Measurements from ENCODE around the gene CLGN. TPM values are rescaled to one million over a fixed set of nuclear protein-coding genes. Genes with fewer than 3 reads are reported as not detected.

CLGN gene
- total RNA-seq, 1 experiment from 2014 or later: 2.9 TPM

DNA sequence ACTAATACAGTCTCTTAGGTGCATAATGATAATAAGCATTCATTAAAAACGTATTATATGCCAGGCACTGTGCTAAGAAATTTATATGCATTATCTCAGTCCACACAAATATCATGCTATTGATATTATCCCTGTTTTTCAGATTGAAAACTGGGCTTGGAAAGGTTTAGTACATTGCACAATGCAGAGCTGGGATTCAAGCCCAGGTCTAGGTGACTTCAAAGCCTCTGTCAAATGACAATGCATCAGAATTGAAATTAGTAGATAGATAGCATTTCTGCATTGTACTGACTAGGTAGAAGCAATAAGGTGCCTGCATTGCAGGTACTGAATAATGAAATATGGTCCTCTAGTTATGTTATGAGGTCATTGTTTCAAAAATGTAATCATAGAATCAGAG, 72.2 kb downstream of the CLGN start:
- no CpG with 5 or more reads among the region's 1 CpG for WGBS (ENCODE audit: extremely low coverage, insufficient read length, low lambda C conversion rate)
- H3K18ac ChIP-seq (ENCODE audit: insufficient read length, low read depth, low read length): no peak overlapping the region
- no peak overlapping the region for H3K56ac ChIP-seq (ENCODE audit: insufficient read length, low read depth, low read length)
- no peak overlapping the region for H2BK120ac ChIP-seq (ENCODE audit: low read depth, low read length, poor library complexity, severe bottlenecking)
- Mint-ChIP-seq H3K27me3 (ENCODE audit: low read depth) (peaks cover 9% of the 10 kb centered on the region), H3K27ac (no peak overlapping the region), H3K4me1 (peaks cover 4 to 9% of the 10 kb centered on the region in 2 experiments; a peak in 2 of 4 replicates), H3K36me3 (ENCODE audit: insufficient read depth in 1 of 3, low read depth in 3 of 3) (no peaks in the 10 kb centered on the region), H3K9me3 (no peaks in the 10 kb centered on the region), H3K4me3 (no peak overlapping the region)
- H3K9ac ChIP-seq (ENCODE audit: extremely low read depth, insufficient read length, low read length): no peak overlapping the region
- no peaks in the 10 kb centered on the region for H4K20me1 ChIP-seq (ENCODE audit: control insufficient read depth, insufficient read depth, insufficient read length)
- no peak overlapping the region for H3K4me2 ChIP-seq (ENCODE audit: insufficient read depth, insufficient read length, low read length)
- no peak overlapping the region for H3T11ph ChIP-seq (ENCODE audit: low read length)
- H2AFZ ChIP-seq (ENCODE audit: low read length): no peak overlapping the region
- H2AK5ac ChIP-seq (ENCODE audit: insufficient read length, low read length): no peak overlapping the region
- H2BK20ac ChIP-seq (ENCODE audit: low read depth, low read length, poor library complexity, severe bottlenecking): no peak overlapping the region
- H3K4me1 ChIP-seq (ENCODE audit: insufficient read depth, low read length): no peaks in the 10 kb centered on the region
- no peaks in the 10 kb centered on the region; the same call in 1 of the 2 replicates for H3K27me3 ChIP-seq (ENCODE audit: insufficient read depth, low read length)
- H3K9me3 ChIP-seq (ENCODE audit: control insufficient read depth, low read depth, low read length): no peaks in the 10 kb centered on the region
- H3K4ac ChIP-seq (ENCODE audit: low read depth, low read length): no peak overlapping the region
- H4K91ac ChIP-seq (ENCODE audit: insufficient read length, low read depth, low read length): no peak overlapping the region
- no peak overlapping the region for H2BK15ac ChIP-seq (ENCODE audit: low read depth, low read length)
- H3K14ac ChIP-seq (ENCODE audit: insufficient read depth, low read length): no peak overlapping the region
- no peaks in the 10 kb centered on the region for H3K23me2 ChIP-seq (ENCODE audit: insufficient read length, low read depth, low read length, poor library complexity, severe bottlenecking)
- H3K23ac ChIP-seq (ENCODE audit: insufficient read length, low read depth, low read length): no peak overlapping the region
- no peak overlapping the region for H2BK5ac ChIP-seq (ENCODE audit: insufficient read length, low read length)
- H4K8ac ChIP-seq (replicated peaks; ENCODE audit: insufficient read length, low read depth, low read length): no peak overlapping the region
- H3K27ac ChIP-seq (ENCODE audit: insufficient read length, low read depth, low read length): no peak overlapping the region
- no peak for DNase-seq
- H4K5ac ChIP-seq (ENCODE audit: insufficient read length, low read depth, low read length): no peak overlapping the region
- no peak for TF ChIP-seq CTCF (conservative IDR thresholded peaks at IDR 0.05)
- H3K79me1 ChIP-seq (ENCODE audit: insufficient read depth, low read depth, low read length, poor library complexity, severe bottlenecking): no peaks in the 10 kb centered on the region
- no peaks in the 10 kb centered on the region for H3K79me2 ChIP-seq (ENCODE audit: insufficient read depth, low read length)
- H2BK12ac ChIP-seq (ENCODE audit: insufficient read length, low read depth, low read length): no peak overlapping the region

All from H9 (cell line).